HCT116 (cell line): ENCODE results near the gene MEN1. TPM values are rescaled to one million over a fixed set of nuclear protein-coding genes. Genes with fewer than 3 reads are reported as not detected.

Experiments used
- ATAC-seq: fragments of 200-7000 bp; cut with Tn5 transposase; 2 replicates; pipeline ENCODE4 v1.9.1; 2020; ENCODE audit warnings: mild to moderate bottlenecking, moderate library complexity
- BruUV-seq: library from RNA; stranded (reverse); fragments of 400-500 nt; replicated peaks from 2 replicates; lab custom pipeline; 2021; lab: Mats Ljungman, UMichigan
- CTCF ChIA-PET: fragments of 300-600 bp; sonication (Branson Sonifier 250); formaldehyde crosslinking; loops from one replicate; lab custom pipeline; 2021; ENCODE audit warnings: antibody characterized with exemption; lab: Charles Lee
- POLR2A ChIA-PET: fragments of 300-600, 350-600 bp; sonication (Branson Sonifier 250); formaldehyde crosslinking; loops from one replicate; lab custom pipeline; 2021; ENCODE audit warnings: antibody characterized with exemption; lab: Charles Lee
- RAD21 ChIA-PET, 2 experiments: fragments of 300-600 bp; sonication (Branson Sonifier 250); formaldehyde crosslinking; loops; one replicate each; lab custom pipeline; 2023; ENCODE audit warnings: low total read pairs in 2 of 2; ENCODE audit not compliant: uncharacterized antibody in 2 of 2, unreplicated experiment in 2 of 2, low non-redundant PET in 1 of 2; lab: Charles Lee
- DNase-seq: peaks from one replicate; pipeline ENCODE4 v3.0.0-alpha.2; 2010; ENCODE audit warnings: low read depth, low spot score
- H2AFZ ChIP-seq: fragments of 200-600 bp; shearing (Covaris generic), sonication (generic); 2 replicates; pipeline ENCODE4 v1.6.1; 2017; ENCODE audit warnings: low read depth, mixed run types, mixed read lengths, antibody characterized with exemption, low read length; ENCODE audit not compliant: poor library complexity, severe bottlenecking
- H3K27ac ChIP-seq: 2 replicates; pipeline ENCODE4 v1.5.1; 2012; ENCODE audit warnings: low read depth, low read length
- H3K27me3 ChIP-seq: fragments of 200-600 bp; sonication (generic); 2 replicates; pipeline ENCODE4 v1.6.1; 2016; ENCODE audit warnings: mixed run types, low read length, mixed read lengths; ENCODE audit not compliant: insufficient read depth
- H3K36me3 ChIP-seq, 2 experiments: fragments of 200-500 bp in 1 of 2; fragments of 200-600 bp in 1 of 2; sonication (Bioruptor generic) in 1 of 2; sonication (generic) in 1 of 2; 2 replicates each; pipeline versions ENCODE4 v1.5.1 to v1.6.1; 2014 to 2016; ENCODE audit warnings: low read length in 2 of 2, inconsistent platforms in 1 of 2, mixed read lengths in 1 of 2, mixed run types in 1 of 2; ENCODE audit not compliant: insufficient read depth in 2 of 2, control insufficient read depth in 1 of 2
- H3K4me1 ChIP-seq, 2 experiments: fragments of 200-600 bp in 1 of 2; sonication (generic) in 1 of 2; 2 replicates each; pipeline versions ENCODE4 v1.5.1 to v1.6.1; 2012 to 2017; ENCODE audit warnings: low read length in 2 of 2, inconsistent platforms in 1 of 2, mild to moderate bottlenecking in 1 of 2, mixed read lengths in 1 of 2, mixed run types in 1 of 2, moderate library complexity in 1 of 2; ENCODE audit not compliant: insufficient read depth in 2 of 2, control insufficient read depth in 1 of 2
- H3K4me2 ChIP-seq: fragments of 200-600 bp; sonication (generic); 2 replicates; pipeline ENCODE4 v1.6.1; 2017; ENCODE audit warnings: mixed run types, low read length, mixed read lengths
- H3K4me3 ChIP-seq, 2 experiments: fragments of 200-600 bp in 1 of 2; sonication (generic) in 1 of 2; replicated peaks in 1 of 2; 2 replicates each; pipeline ENCODE4 v1.5.1; 2011 to 2016; ENCODE audit warnings: low read length in 2 of 2, control low read depth in 1 of 2, low read depth in 1 of 2, mild to moderate bottlenecking in 1 of 2, mixed read lengths in 1 of 2, mixed run types in 1 of 2
- H3K79me2 ChIP-seq: fragments of 200-600 bp; sonication (generic); 2 replicates; pipeline ENCODE4 v1.6.1; 2017; ENCODE audit warnings: mild to moderate bottlenecking, mixed run types, low read length, moderate library complexity, mixed read lengths; ENCODE audit not compliant: insufficient read depth
- H3K9ac ChIP-seq: fragments of 200-600 bp; sonication (generic); 2 replicates; pipeline ENCODE4 v1.6.1; 2016; ENCODE audit warnings: low read length, mixed read lengths
- H3K9me2 ChIP-seq: fragments of 200-600 bp; sonication (generic), shearing (Covaris generic); 2 replicates; pipeline ENCODE4 v1.6.1; 2017; ENCODE audit warnings: mixed run types, mild to moderate bottlenecking, moderate library complexity; ENCODE audit not compliant: insufficient read depth
- H3K9me3 ChIP-seq, 2 experiments: fragments of 200-500 bp in 1 of 2; fragments of 200-600 bp in 1 of 2; sonication (Bioruptor generic) in 1 of 2; sonication (generic) in 1 of 2; 2 replicates each; pipeline ENCODE4 v1.6.1; 2014 to 2017; ENCODE audit warnings: low read length in 2 of 2, mixed read lengths in 2 of 2, inconsistent platforms in 1 of 2, low read depth in 1 of 2, mild to moderate bottlenecking in 1 of 2, mixed run types in 1 of 2, moderate library complexity in 1 of 2; ENCODE audit not compliant: control insufficient read depth in 1 of 2, insufficient read depth in 1 of 2
- H4K20me1 ChIP-seq: fragments of 200-600 bp; sonication (generic), shearing (Covaris generic); 2 replicates; pipeline ENCODE4 v1.6.1; 2017; ENCODE audit warnings: mixed run types, mild to moderate bottlenecking, moderate library complexity; ENCODE audit not compliant: insufficient read depth
- ATF3 ChIP-seq: IDR thresholded peaks from 2 replicates; pipeline ENCODE4 v1.6.1; 2012
- CBX3 ChIP-seq: IDR thresholded peaks from 2 replicates; pipeline ENCODE4 v1.6.1; 2012; ENCODE audit warnings: low read depth
- CEBPB ChIP-seq: IDR thresholded peaks from 2 replicates; pipeline ENCODE4 v1.6.1; 2012; ENCODE audit warnings: low read depth
- EGR1 ChIP-seq: IDR thresholded peaks from 2 replicates; pipeline ENCODE4 v1.6.1; 2012; ENCODE audit warnings: low read depth
- EZH2 ChIP-seq: fragments of 200-600 bp; sonication (generic); IDR thresholded peaks from 2 replicates; pipeline ENCODE4 v1.6.1; 2017; ENCODE audit warnings: antibody characterized with exemption, mixed run types
- EZH2phosphoT487 ChIP-seq: fragments of 200-600 bp; IDR thresholded peaks from 2 replicates; pipeline ENCODE4 v1.6.1; 2018; ENCODE audit warnings: antibody characterized with exemption, borderline replicate concordance
- FOSL1 ChIP-seq: IDR thresholded peaks from 2 replicates; pipeline ENCODE4 v1.6.1; 2012; ENCODE audit warnings: low read depth
- JUND ChIP-seq: IDR thresholded peaks from 2 replicates; pipeline ENCODE4 v1.6.1; 2012
- MAX ChIP-seq: IDR thresholded peaks from 2 replicates; pipeline ENCODE4 v1.6.1; 2012
- POLR2A ChIP-seq: IDR thresholded peaks from 2 replicates; pipeline ENCODE4 v1.7.0; 2011; ENCODE audit warnings: borderline replicate concordance; ENCODE audit not compliant: insufficient read depth, insufficient read length; ENCODE audit errors: extremely low read depth
- POLR2AphosphoS5 ChIP-seq: IDR thresholded peaks from 2 replicates; pipeline ENCODE4 v1.6.1; 2011; ENCODE audit warnings: mild to moderate bottlenecking, low read depth, low read length, moderate library complexity
- RAD21 ChIP-seq: IDR thresholded peaks from 2 replicates; pipeline ENCODE4 v1.6.1; 2012; ENCODE audit warnings: low read depth, mild to moderate bottlenecking
- REST ChIP-seq: IDR thresholded peaks from 2 replicates; pipeline ENCODE4 v1.6.1; 2012; ENCODE audit warnings: low read depth
- SIN3A ChIP-seq: IDR thresholded peaks from 2 replicates; pipeline ENCODE4 v1.6.1; 2012; ENCODE audit warnings: low read depth
- SP1 ChIP-seq: IDR thresholded peaks from 2 replicates; pipeline ENCODE4 v1.6.1; 2012; ENCODE audit warnings: low read depth
- SRF ChIP-seq: IDR thresholded peaks from 2 replicates; pipeline ENCODE4 v1.6.1; 2012; ENCODE audit warnings: low read depth
- TCF7L2 ChIP-seq: IDR thresholded peaks from 2 replicates; pipeline ENCODE4 v1.7.0; 2011; ENCODE audit warnings: borderline replicate concordance, inconsistent platforms; ENCODE audit not compliant: insufficient read depth, insufficient read length; ENCODE audit errors: extremely low read depth
- ZBTB33 ChIP-seq: IDR thresholded peaks from 2 replicates; pipeline ENCODE4 v1.6.1; 2011; ENCODE audit warnings: mild to moderate bottlenecking, low read length, moderate library complexity; ENCODE audit not compliant: insufficient replicate concordance; ENCODE audit errors: extremely low read depth
- ZNF274 ChIP-seq: fragments of 200-500 bp; sonication (Bioruptor generic); IDR thresholded peaks from 2 replicates; pipeline ENCODE4 v1.6.1; 2014; ENCODE audit warnings: mild to moderate bottlenecking, low read depth, low read length, inconsistent platforms
- intact Hi-C: fragments of 100-400 bp; cut with micrococcal nuclease; formaldehyde crosslinking; loops from 2 replicates; pipeline ENCODE4 v1.10.0; 2022
- total RNA-seq: library from RNA; stranded (reverse); gene quantifications from one replicate; pipeline ENCODE4 v1.2.1, GENCODE V29; 2021; ENCODE audit not compliant: unreplicated experiment

Gene MEN1
- total RNA-seq, 1 experiment from 2014 or later = 62.1 TPM

GRCh38 chr11:64801158-64801464 lies 9.2 kb downstream of the MEN1 start:
- H3K36me3 ChIP-seq = no peaks in the 10 kb centered on the region; a peak in 1 of 4 replicates
- no peak overlapping the region for H2AFZ ChIP-seq
- RAD21 ChIA-PET = no interaction called here
- no peak overlapping the region for H3K4me2 ChIP-seq
- H3K27me3 ChIP-seq = no peaks in the 10 kb centered on the region
- BruUV-seq = no TSS peak
- TF ChIP-seq POLR2A (no peak), SRF (no peak), MAX (no peak), EGR1 (no peak), RAD21 (no peak), EZH2phosphoT487 (no peak), POLR2AphosphoS5 (no peak), ZNF274 (no peak), JUND (no peak), CBX3 (no peak), ATF3 (no peak), EZH2 (no peak), FOSL1 (no peak), CEBPB (no peak), TCF7L2 (no peak), SP1 (no peak), REST (no peak), ZBTB33 (no peak), SIN3A (no peak)
- TF ChIP-seq, all 23 proteins: peak for 0
- intact Hi-C loops = no loop called here
- ChIA-PET POLR2A (interaction anchor here (1.8 kb wide), 1 partner anchor 22 kb away, joined by 6 read pairs; the partner anchor contains the start of gene SF1), CTCF (no interaction called here)
- H3K9me3 ChIP-seq = no peaks in the 10 kb centered on the region
- H4K20me1 ChIP-seq = no peaks in the 10 kb centered on the region
- H3K27ac ChIP-seq = peak overlapping the region; percentile 92; the same call in 1 of the 2 replicates
- ATAC-seq (no peak), DNase-seq (no peak)
- no peaks in the 10 kb centered on the region; the same call in 1 of the 2 replicates for H3K79me2 ChIP-seq
- no peak overlapping the region for H3K9ac ChIP-seq
- no peak overlapping the region for H3K4me3 ChIP-seq
- peaks cover 28 to 53% of the 10 kb centered on the region in 2 experiments for H3K4me1 ChIP-seq
- H3K9me2 ChIP-seq = no peaks in the 10 kb centered on the region
